HK-2 (cell line): ENCODE measurements around the gene ANKS1A.

Experiments
- DNase-seq: peaks from one replicate; pipeline ENCODE4 v3.0.0-alpha.2; 2018; ENCODE audit not compliant: unreplicated experiment

ANKS1A gene

DNA sequence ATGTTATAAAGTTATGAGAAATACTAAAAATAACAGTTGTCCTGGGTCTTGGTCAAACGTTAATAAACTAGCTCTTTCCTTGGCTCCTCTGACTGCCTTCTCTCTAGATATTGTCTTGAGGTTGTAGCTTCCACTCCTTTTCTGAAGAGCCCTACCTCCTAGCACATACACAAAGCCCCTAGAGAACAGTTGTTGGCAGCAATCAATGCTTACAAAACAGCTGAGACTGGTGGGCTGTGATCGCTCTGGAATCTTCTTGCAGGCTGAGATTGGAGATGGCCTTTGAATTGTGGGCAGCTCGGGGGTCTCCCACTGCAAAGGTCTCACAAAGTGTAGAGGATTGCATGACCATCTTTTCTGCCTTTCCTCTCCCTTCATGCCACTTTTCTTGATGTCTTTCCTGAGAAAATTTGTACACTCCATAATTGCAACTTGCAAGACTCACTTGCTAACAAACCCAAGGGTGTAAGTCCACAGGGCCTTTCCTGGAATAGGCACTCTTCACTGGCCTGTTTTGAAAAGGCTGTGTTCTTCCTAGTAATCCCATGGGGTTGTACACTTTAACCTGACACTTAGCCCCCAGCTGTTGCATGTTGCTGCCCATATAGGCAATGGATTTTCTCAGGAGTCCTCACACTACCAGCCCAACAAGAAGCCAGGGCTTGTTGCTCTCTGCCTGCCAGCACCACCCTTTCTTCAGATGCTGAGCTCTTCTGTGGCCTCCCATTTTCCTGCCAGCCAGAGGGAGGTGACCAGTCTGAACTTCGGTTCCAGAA is 152.2 kb downstream of the ANKS1A start:
- no peak for DNase-seq

GRCh38 chr6:35042031-35042815 is 153.2 kb downstream of the ANKS1A start:
- no peak for DNase-seq

- DNase-seq: no peak
Measured at GRCh38 chr6:35043381-35044130, 154.5 kb downstream of the ANKS1A start.

DNA sequence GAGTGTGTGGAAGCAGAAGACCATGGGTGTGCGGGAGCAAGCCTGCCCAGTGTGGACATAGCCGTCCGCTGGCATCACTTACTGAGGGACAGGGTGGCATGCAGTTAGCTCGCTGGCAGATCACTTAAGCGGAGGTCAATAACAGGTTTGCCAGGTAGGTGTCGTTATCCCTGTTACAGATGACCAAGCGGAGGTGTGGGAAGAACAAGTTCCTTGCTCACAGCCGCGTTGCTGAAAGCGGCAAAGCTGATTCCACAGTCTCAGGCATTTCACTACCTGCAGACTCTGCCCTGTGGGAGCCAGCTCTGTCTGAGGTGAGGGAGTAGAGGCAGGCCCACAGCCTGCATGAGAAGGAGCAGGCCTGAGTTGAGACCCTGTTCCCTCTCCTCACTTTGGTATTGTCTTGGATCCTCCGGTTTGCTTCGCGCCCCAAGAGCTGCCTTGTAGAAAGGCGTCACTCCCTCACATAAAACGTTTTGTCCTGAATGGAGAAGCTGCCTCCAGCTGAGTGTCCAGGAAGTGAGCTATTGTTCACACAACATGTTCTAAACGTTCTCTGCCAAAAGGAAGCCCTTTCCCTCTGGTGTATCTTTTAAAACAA is 155.2 kb downstream of the ANKS1A start:
- no peak for DNase-seq

DNA sequence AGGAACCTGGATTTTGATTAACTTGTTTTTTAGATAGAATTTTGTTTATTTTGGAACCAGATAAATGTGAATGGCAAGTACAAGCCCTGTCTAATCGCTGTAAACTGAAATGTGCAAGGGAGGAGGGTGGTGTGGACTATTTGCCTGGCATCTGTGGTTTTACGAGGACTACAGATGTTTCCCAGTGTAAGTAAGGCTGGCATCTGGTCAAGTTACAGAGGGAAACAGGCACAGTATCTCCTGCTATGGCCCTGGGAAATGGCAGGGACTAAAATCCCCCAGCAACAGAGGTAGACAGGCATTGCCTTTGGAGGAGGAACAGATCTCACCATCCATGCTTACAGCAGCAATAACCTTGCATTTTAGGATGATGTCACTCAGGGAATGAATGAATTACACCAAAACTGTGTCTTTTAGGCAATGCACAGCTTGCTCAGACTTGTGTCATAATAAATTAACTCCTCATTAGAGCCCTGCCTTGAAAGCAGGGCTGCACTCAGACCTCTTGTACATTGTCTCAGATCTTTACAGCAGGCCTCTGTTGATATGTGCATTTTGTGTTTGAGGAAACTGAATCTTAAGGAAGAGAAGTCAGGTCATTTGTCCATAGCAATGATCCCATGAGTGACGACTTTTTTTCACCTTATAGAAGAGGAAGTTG is 155.8 kb downstream of the ANKS1A start:
- no peak for DNase-seq

DNA sequence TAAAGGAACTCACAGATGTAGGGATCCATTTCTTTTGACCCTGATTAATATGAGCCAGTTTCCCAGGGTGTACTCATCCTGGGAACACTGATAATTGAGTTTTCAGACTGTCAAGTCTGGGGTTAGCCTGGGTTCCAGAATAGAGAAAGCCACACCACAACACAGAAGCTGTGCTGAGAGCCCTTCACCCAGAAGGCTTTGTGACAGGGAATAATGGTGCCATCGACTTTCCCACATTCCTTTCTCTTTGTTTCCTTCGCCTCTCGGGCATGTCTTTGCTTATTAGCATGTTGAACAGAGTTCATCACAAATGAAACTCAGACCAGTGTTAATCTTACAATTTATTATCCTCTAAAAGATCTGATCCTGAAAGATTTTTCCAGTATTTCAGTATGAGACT is 157.0 kb downstream of the ANKS1A start:
- no peak for DNase-seq

- DNase-seq: no peak
Measured at GRCh38 chr6:35046862-35047261, 157.8 kb downstream of the ANKS1A start.

GRCh38 chr6:35047265-35048011 is 158.4 kb downstream of the ANKS1A start:
- DNase-seq: no peak

- DNase-seq: no peak
Measured at GRCh38 chr6:35048031-35048613, 159.1 kb downstream of the ANKS1A start.

DNA sequence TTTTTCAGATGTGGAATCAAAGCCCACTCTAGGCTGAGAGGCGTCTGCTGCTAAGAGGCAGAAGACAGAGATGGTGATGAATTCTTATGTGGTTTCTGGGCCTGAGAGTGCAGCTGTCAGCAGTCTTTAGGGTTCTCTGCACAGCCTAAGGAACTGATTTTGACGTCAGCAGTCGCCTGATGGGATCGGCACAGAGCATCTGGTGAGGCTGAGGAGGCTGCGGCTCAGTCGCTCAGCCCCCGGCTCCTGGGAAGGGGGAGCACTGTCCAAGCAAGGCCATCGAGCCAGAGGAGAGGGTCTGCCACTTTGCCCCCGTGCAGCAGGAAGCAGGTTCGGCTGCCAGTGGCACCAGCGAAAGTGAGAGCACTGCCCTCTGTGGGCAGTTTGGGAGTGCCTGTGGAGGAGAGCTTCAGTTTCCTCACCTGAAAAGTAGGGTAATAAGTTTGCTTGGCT is 159.6 kb downstream of the ANKS1A start:
- DNase-seq: no peak

DNA sequence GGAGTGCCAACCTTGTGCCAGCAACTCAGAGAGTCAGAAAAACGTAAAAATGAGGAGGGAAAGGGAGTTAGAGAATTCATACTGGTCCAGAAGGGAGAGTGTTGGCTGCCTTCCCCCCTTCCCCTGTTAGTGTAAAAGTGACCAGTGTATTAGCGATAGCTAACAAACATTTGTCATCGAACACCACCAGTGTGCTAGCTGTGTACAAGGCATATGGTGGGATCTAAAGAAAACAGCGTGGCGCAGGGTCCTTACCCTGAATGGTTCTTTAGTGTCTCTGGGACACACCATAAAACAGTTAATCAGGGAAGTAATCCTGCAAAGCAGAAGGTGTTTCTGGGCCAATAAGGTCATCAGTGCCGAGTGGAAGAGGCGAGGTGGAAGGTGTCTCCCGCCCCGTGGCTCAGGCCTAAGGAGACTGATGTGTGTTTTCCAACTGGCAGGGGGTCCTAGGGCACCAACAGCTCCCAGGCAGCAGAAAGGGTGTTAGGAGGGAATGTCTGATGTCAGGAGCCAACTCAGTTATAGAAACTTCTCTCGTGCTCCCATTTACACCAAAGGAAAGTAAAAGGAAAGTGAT is 160.2 kb downstream of the ANKS1A start:
- DNase-seq: no peak

DNA sequence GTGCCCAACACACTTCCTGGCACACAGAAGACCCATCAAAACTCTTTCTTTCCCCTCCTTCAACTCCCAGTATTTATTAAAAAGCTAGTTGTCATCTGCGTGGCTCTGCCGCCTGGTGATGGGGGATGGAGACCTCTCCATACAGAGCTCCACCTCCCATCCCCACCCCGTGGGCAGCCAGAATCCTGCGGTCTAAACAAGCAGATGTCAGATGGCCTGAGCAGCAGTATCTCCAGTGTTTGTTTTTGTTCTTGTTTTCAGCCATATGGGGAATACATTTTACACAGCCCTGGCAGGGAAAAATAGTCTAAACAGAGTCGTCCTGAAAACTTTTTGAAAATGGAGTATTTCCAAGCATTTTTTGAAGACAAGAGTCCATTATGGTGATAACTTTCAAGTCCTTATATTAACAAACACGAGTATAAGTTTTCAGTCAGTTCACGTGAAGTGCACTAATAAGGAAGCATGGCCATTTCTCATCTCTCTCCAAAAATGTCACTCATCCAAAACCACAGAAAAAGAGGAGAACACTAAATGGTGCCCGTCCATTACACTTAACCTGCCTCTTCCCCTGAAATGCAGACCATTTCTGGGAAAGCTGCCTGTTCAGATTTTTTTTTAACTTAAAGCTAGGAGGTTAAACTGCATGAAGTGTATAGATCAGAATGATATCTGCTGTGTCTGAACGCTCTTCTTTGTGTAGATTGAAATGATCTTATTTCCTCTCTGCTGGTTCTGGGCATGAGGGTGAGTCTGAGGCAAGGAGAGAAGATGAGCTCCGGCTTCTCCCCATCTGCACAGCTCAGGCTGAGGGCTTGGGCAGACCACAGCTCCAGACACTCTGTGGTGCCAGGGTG is 161.1 kb downstream of the ANKS1A start:
- DNase-seq: no peak

GRCh38 chr6:35050757-35051330 is 161.8 kb downstream of the ANKS1A start:
- no peak for DNase-seq

- no peak for DNase-seq
Measured at GRCh38 chr6:35051396-35051795, 162.3 kb downstream of the ANKS1A start.

- no peak for DNase-seq
Measured at GRCh38 chr6:35051997-35052583, 163.0 kb downstream of the ANKS1A start.

GRCh38 chr6:35052694-35053565 is 163.9 kb downstream of the ANKS1A start:
- no peak for DNase-seq

- DNase-seq: no peak
Measured at GRCh38 chr6:35053701-35054100, 164.6 kb downstream of the ANKS1A start.
